Measurements from ENCODE around the gene MTHFSD. TPM values are rescaled to one million over a fixed set of nuclear protein-coding genes. Genes with fewer than 3 reads are reported as not detected.
A peak's percentile ranks its signal among the peaks of the same experiment; 100 is the strongest.

The MTHFSD gene
- total RNA-seq, 2 experiments from 2014 or later: 28.7 to 29.1 TPM

GRCh38 chr16:86497551-86498021 lies 57.4 kb downstream of the MTHFSD start:
- CTCF ChIA-PET: no interaction called here
- DNase-seq: no peak
- no peaks in the 10 kb centered on the region for H3K9me3 Mint-ChIP-seq
- no peak overlapping the region for H3K4me3 Mint-ChIP-seq
- H3K36me3 Mint-ChIP-seq (ENCODE audit: low read depth): no peaks in the 10 kb centered on the region
- no peaks in the 10 kb centered on the region for H3K4me1 Mint-ChIP-seq
- POLR2A ChIA-PET: no interaction called here
- no peak overlapping the region for H3K27ac Mint-ChIP-seq
- peaks cover 82% of the 10 kb centered on the region for H3K27me3 Mint-ChIP-seq

GRCh38 chr16:86496929-86497461 lies 58.0 kb downstream of the MTHFSD start:
- H3K27ac Mint-ChIP-seq: peak overlapping the region; percentile 36
- peaks cover 81% of the 10 kb centered on the region for H3K27me3 Mint-ChIP-seq
- CTCF ChIA-PET: no interaction called here
- no peaks in the 10 kb centered on the region for H3K4me1 Mint-ChIP-seq
- H3K4me3 Mint-ChIP-seq: peak overlapping the region; percentile 16
- H3K9me3 Mint-ChIP-seq: no peaks in the 10 kb centered on the region
- no peak for DNase-seq
- no peaks in the 10 kb centered on the region for H3K36me3 Mint-ChIP-seq (ENCODE audit: low read depth)
- POLR2A ChIA-PET: no interaction called here

GRCh38 chr16:86496262-86496928 lies 58.6 kb downstream of the MTHFSD start:
- no peaks in the 10 kb centered on the region for H3K9me3 Mint-ChIP-seq
- ChIA-PET CTCF (no interaction called here), POLR2A (no interaction called here)
- H3K27ac Mint-ChIP-seq: peak overlapping the region; percentile 36
- H3K4me3 Mint-ChIP-seq: no peak overlapping the region
- no peaks in the 10 kb centered on the region for H3K36me3 Mint-ChIP-seq (ENCODE audit: low read depth)
- no peaks in the 10 kb centered on the region for H3K4me1 Mint-ChIP-seq
- peaks cover 78% of the 10 kb centered on the region for H3K27me3 Mint-ChIP-seq
- DNase-seq: no peak

GRCh38 chr16:86495756-86496261 lies 59.2 kb downstream of the MTHFSD start:
- H3K36me3 Mint-ChIP-seq (ENCODE audit: low read depth): no peaks in the 10 kb centered on the region
- H3K4me1 Mint-ChIP-seq: no peaks in the 10 kb centered on the region
- H3K27ac Mint-ChIP-seq: peak overlapping the region; percentile 25
- H3K9me3 Mint-ChIP-seq: no peaks in the 10 kb centered on the region
- H3K4me3 Mint-ChIP-seq: no peak overlapping the region
- H3K27me3 Mint-ChIP-seq: peaks cover 78% of the 10 kb centered on the region
- POLR2A ChIA-PET: no interaction called here
- CTCF ChIA-PET: no interaction called here
- no peak for DNase-seq

GRCh38 chr16:86495357-86495701 lies 59.7 kb downstream of the MTHFSD start:
- Mint-ChIP-seq H3K27me3 (peaks cover 75% of the 10 kb centered on the region), H3K36me3 (ENCODE audit: low read depth) (no peaks in the 10 kb centered on the region), H3K27ac (peak overlapping the region; percentile 25), H3K4me3 (no peak overlapping the region), H3K9me3 (no peaks in the 10 kb centered on the region), H3K4me1 (no peaks in the 10 kb centered on the region)
- ChIA-PET POLR2A (no interaction called here), CTCF (no interaction called here)
- DNase-seq: no peak

GRCh38 chr16:86494565-86495356 lies 60.3 kb downstream of the MTHFSD start:
- H3K4me3 Mint-ChIP-seq: no peak overlapping the region
- H3K27me3 Mint-ChIP-seq: peaks cover 70% of the 10 kb centered on the region
- no peaks in the 10 kb centered on the region for H3K4me1 Mint-ChIP-seq
- no peak overlapping the region for H3K27ac Mint-ChIP-seq
- H3K36me3 Mint-ChIP-seq (ENCODE audit: low read depth): no peaks in the 10 kb centered on the region
- no peak for DNase-seq
- H3K9me3 Mint-ChIP-seq: no peaks in the 10 kb centered on the region
- ChIA-PET POLR2A (no interaction called here), CTCF (interaction anchor here (0.6 to 1.7 kb wide), 2 partner anchors 70 to 612 kb away, joined by 3 to 4 read pairs; no protein-coding TSS in a partner anchor)

GRCh38 chr16:86494039-86494564 lies 60.9 kb downstream of the MTHFSD start:
- no peak for DNase-seq
- peaks cover 64% of the 10 kb centered on the region for H3K27me3 Mint-ChIP-seq
- no peaks in the 10 kb centered on the region for H3K36me3 Mint-ChIP-seq (ENCODE audit: low read depth)
- H3K9me3 Mint-ChIP-seq: no peaks in the 10 kb centered on the region
- CTCF ChIA-PET: interaction anchor here (0.6 to 1.7 kb wide), 3 partner anchors 71 to 613 kb away, joined by 3 to 4 read pairs (median 3); no protein-coding TSS in a partner anchor
- POLR2A ChIA-PET: no interaction called here
- no peak overlapping the region for H3K4me3 Mint-ChIP-seq
- no peak overlapping the region for H3K27ac Mint-ChIP-seq
- no peaks in the 10 kb centered on the region for H3K4me1 Mint-ChIP-seq

GRCh38 chr16:86492961-86493629 lies 61.9 kb downstream of the MTHFSD start:
- ChIA-PET POLR2A (no interaction called here), CTCF (interaction anchor here (0.9 to 1.7 kb wide), 2 partner anchors 72 to 559 kb away, joined by 3 to 4 read pairs; no protein-coding TSS in a partner anchor)
- Mint-ChIP-seq H3K27ac (no peak overlapping the region), H3K4me3 (no peak overlapping the region), H3K27me3 (peaks cover 59% of the 10 kb centered on the region), H3K9me3 (no peaks in the 10 kb centered on the region), H3K4me1 (no peaks in the 10 kb centered on the region), H3K36me3 (ENCODE audit: low read depth) (no peaks in the 10 kb centered on the region)
- no peak for DNase-seq

GRCh38 chr16:86492267-86492960 lies 62.6 kb downstream of the MTHFSD start:
- H3K4me1 Mint-ChIP-seq: no peaks in the 10 kb centered on the region
- H3K27me3 Mint-ChIP-seq: peaks cover 55% of the 10 kb centered on the region
- no peaks in the 10 kb centered on the region for H3K9me3 Mint-ChIP-seq
- ChIA-PET CTCF (no interaction called here), POLR2A (no interaction called here)
- no peaks in the 10 kb centered on the region for H3K36me3 Mint-ChIP-seq (ENCODE audit: low read depth)
- H3K27ac Mint-ChIP-seq: no peak overlapping the region
- DNase-seq: no peak
- H3K4me3 Mint-ChIP-seq: no peak overlapping the region

GRCh38 chr16:86491640-86492023 lies 63.4 kb downstream of the MTHFSD start:
- CTCF ChIA-PET: no interaction called here
- no peak overlapping the region for H3K27ac Mint-ChIP-seq
- H3K4me1 Mint-ChIP-seq: no peaks in the 10 kb centered on the region
- no peaks in the 10 kb centered on the region for H3K9me3 Mint-ChIP-seq
- POLR2A ChIA-PET: no interaction called here
- no peak overlapping the region for H3K4me3 Mint-ChIP-seq
- peaks cover 50% of the 10 kb centered on the region for H3K27me3 Mint-ChIP-seq
- DNase-seq: no peak
- H3K36me3 Mint-ChIP-seq (ENCODE audit: low read depth): no peaks in the 10 kb centered on the region

GRCh38 chr16:86490859-86491639 lies 64.0 kb downstream of the MTHFSD start:
- no peaks in the 10 kb centered on the region for H3K4me1 Mint-ChIP-seq
- no peak overlapping the region for H3K27ac Mint-ChIP-seq
- H3K9me3 Mint-ChIP-seq: no peaks in the 10 kb centered on the region
- CTCF ChIA-PET: no interaction called here
- H3K27me3 Mint-ChIP-seq: peaks cover 45% of the 10 kb centered on the region
- H3K4me3 Mint-ChIP-seq: no peak overlapping the region
- POLR2A ChIA-PET: no interaction called here
- DNase-seq: no peak
- no peaks in the 10 kb centered on the region for H3K36me3 Mint-ChIP-seq (ENCODE audit: low read depth)

GRCh38 chr16:86485746-86486145 lies 69.3 kb downstream of the MTHFSD start:
- Mint-ChIP-seq H3K9me3 (peaks cover 3% of the 10 kb centered on the region), H3K36me3 (ENCODE audit: low read depth) (no peaks in the 10 kb centered on the region), H3K27me3 (peaks cover 2% of the 10 kb centered on the region), H3K27ac (no peak overlapping the region), H3K4me1 (no peaks in the 10 kb centered on the region), H3K4me3 (no peak overlapping the region)
- DNase-seq: no peak
- ChIA-PET CTCF (no interaction called here), POLR2A (no interaction called here)
